Stimulated activated CD8-positive, alpha-beta memory T cell treated with anti-CD3 and anti-CD28 coated beads, Interleukin-15, amount 100 ng/mL, for 24 hours (primary cell): Measurements from ENCODE around the gene SPACA9.

Source experiments
- DNase-seq: peaks from one replicate; pipeline ENCODE4 v3.0.0-alpha.2; 2020; ENCODE audit warnings: low read depth

SPACA9 gene

GRCh38 chr9:132863096-132863495, 15.6 kb upstream of the SPACA9 start:
- no peak for DNase-seq

- no peak for DNase-seq
These were observed 14.4 kb upstream of the SPACA9 start for GRCh38 chr9:132864277-132864676.

- DNase-seq = no peak
These were observed 14.0 kb upstream of the SPACA9 start for GRCh38 chr9:132864691-132865090.

- no peak for DNase-seq
These were observed 11.8 kb upstream of the SPACA9 start for GRCh38 chr9:132866898-132867297.

- no peak for DNase-seq
These were observed 9.4 kb upstream of the SPACA9 start for GRCh38 chr9:132869266-132869665.

GRCh38 chr9:132873403-132873802, 5.3 kb upstream of the SPACA9 start:
- no peak for DNase-seq

GRCh38 chr9:132875159-132875558, 3.5 kb upstream of the SPACA9 start:
- DNase-seq = no peak

- DNase-seq = no peak
These were observed 1.8 kb upstream of the SPACA9 start for GRCh38 chr9:132876849-132877248.

- no peak for DNase-seq
These were observed 1.3 kb upstream of the SPACA9 start for GRCh38 chr9:132877458-132877823.

- DNase-seq = peak; percentile 69
These were observed 639 bp upstream of the SPACA9 start, which contains the start of gene AK8 for GRCh38 chr9:132877824-132878694. AK8 (minus strand) TSS chr9:132878284; CDS start chr9:132878255, 29 bp downstream.

GRCh38 chr9:132879457-132880323, 992 bp downstream of the SPACA9 start:
- DNase-seq = no peak

- no peak for DNase-seq
These were observed 1.6 kb downstream of the SPACA9 start for GRCh38 chr9:132880324-132880661.

- DNase-seq = no peak
These were observed 3.1 kb downstream of the SPACA9 start for GRCh38 chr9:132881826-132882225.

- DNase-seq = no peak
These were observed 3.9 kb downstream of the SPACA9 start for GRCh38 chr9:132882616-132883015.

- DNase-seq = no peak
These were observed 4.9 kb downstream of the SPACA9 start for GRCh38 chr9:132883349-132884294.

- DNase-seq = no peak
These were observed 7.1 kb downstream of the SPACA9 start for GRCh38 chr9:132885720-132886333.

GRCh38 chr9:132886334-132886725, 7.6 kb downstream of the SPACA9 start:
- no peak for DNase-seq

GRCh38 chr9:132887181-132888120, 8.8 kb downstream of the SPACA9 start:
- no peak for DNase-seq

- no peak for DNase-seq
These were observed 9.5 kb downstream of the SPACA9 start for GRCh38 chr9:132888151-132888550.

GRCh38 chr9:132892400-132892799, 13.7 kb downstream of the SPACA9 start:
- no peak for DNase-seq
